Stimulated activated effector memory CD8-positive, alpha-beta T cell treated with anti-CD3 and anti-CD28 coated beads, Interleukin-12 subunit alpha, Interleukin-12 subunit beta, amount 100 ng/mL, for 72 hours (primary cell): ENCODE results near the gene CYP2J2.
"Not testable (repeated sequence)": the region's sequence is repeated elsewhere in the genome, so short reads cannot be mapped to it uniquely, and the experiment has no call there.

Experiments
- ATAC-seq: fragments of 150-1000 bp; cut with Tn5 transposase; 2 replicates; pipeline ENCODE4 v1.10.0; 2021
- DNase-seq, 2 donors: peaks; one replicate each; pipeline ENCODE4 v3.0.0; 2021 to 2022; ENCODE audit warnings: low spot score in 2 of 2
- H3K27ac Mint-ChIP-seq: one replicate; pipeline ENCODE4 v1.8.0; 2022; ENCODE audit warnings: mild to moderate bottlenecking, mixed read lengths
- H3K36me3 Mint-ChIP-seq: one replicate; pipeline ENCODE4 v1.8.0; 2022; ENCODE audit warnings: mild to moderate bottlenecking, mixed read lengths
- H3K4me1 Mint-ChIP-seq: one replicate; pipeline ENCODE4 v1.8.0; 2022; ENCODE audit warnings: mixed read lengths
- H3K4me3 Mint-ChIP-seq: one replicate; pipeline ENCODE4 v1.8.0; 2022; ENCODE audit warnings: mild to moderate bottlenecking, mixed read lengths
- H3K9me3 Mint-ChIP-seq: one replicate; pipeline ENCODE4 v1.8.0; 2022; ENCODE audit warnings: mixed read lengths

The CYP2J2 gene, protein sequence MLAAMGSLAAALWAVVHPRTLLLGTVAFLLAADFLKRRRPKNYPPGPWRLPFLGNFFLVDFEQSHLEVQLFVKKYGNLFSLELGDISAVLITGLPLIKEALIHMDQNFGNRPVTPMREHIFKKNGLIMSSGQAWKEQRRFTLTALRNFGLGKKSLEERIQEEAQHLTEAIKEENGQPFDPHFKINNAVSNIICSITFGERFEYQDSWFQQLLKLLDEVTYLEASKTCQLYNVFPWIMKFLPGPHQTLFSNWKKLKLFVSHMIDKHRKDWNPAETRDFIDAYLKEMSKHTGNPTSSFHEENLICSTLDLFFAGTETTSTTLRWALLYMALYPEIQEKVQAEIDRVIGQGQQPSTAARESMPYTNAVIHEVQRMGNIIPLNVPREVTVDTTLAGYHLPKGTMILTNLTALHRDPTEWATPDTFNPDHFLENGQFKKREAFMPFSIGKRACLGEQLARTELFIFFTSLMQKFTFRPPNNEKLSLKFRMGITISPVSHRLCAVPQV

DNA sequence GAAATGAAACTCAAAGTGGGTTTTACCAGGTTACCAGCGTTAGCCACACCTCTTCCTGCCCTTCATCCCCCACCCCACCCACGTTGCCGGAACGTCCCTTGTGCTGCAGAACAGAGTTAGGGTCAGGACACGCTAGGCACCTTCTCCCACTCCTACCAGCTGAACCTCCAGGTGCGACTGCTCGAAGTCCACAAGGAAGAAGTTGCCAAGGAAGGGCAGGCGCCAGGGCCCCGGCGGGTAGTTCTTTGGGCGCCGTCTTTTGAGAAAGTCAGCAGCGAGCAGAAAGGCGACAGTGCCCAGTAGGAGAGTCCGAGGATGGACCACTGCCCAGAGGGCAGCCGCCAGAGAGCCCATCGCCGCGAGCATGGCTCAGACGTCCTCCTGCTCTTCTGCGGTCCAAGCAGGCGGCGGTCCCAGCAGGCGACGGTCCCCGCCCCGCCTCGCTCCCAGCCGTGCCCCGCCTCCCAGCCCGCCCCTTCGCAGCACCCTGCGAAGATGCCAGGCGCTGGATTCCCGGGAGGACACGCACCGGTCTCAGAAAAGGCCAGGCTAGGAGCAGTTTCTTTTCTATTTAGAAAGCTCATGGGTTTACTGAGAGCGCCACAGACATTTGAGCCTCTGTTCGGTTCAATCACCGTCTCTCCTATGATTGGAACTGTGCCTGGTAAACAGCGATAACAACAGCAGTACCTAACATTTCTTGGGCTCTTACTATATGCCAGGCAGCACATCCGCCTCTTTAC is at the start of gene CYP2J2:
CYP2J2 (minus strand) TSS at position 393 of the 743 bp plus-strand sequence; CDS start at position 366, 27 bp downstream.
- no peak for DNase-seq
- no peaks in the 10 kb centered on the region for H3K36me3 Mint-ChIP-seq
- peak within 1 kb of the TSS; percentile 60 for H3K4me3 Mint-ChIP-seq
- H3K27ac Mint-ChIP-seq = no peak within 1 kb of the TSS
- H3K4me1 Mint-ChIP-seq = peaks cover 6% of the 10 kb centered on the region
- peaks cover 15% of the 10 kb centered on the region for H3K9me3 Mint-ChIP-seq
- peak; percentile 84 for ATAC-seq

DNA sequence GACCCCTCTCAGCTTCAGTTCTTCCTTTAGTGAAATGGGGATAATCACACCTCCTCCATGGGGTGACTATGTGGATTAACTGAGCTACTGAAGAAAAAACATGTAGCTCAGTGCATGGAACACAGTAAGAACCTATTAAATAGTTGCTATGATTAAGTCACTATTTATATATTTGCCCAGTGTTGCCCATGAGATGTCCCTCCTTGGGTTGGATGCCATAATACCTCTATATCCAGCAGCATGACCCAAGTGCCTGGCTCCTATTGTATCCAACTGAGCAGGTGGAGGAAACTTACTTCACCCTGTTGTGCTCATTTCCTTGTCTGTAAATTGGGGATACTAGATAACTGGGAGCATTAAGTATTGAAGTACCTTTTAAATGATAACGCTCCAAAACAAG is 47.1 kb upstream of the CYP2J2 start:
- Mint-ChIP-seq H3K4me1 (peaks cover 7% of the 10 kb centered on the region), H3K36me3 (no peaks in the 10 kb centered on the region), H3K4me3 (no peak overlapping the region), H3K27ac (no peak overlapping the region), H3K9me3 (no peaks in the 10 kb centered on the region)
- DNase-seq = no peak
- ATAC-seq = no peak

DNA sequence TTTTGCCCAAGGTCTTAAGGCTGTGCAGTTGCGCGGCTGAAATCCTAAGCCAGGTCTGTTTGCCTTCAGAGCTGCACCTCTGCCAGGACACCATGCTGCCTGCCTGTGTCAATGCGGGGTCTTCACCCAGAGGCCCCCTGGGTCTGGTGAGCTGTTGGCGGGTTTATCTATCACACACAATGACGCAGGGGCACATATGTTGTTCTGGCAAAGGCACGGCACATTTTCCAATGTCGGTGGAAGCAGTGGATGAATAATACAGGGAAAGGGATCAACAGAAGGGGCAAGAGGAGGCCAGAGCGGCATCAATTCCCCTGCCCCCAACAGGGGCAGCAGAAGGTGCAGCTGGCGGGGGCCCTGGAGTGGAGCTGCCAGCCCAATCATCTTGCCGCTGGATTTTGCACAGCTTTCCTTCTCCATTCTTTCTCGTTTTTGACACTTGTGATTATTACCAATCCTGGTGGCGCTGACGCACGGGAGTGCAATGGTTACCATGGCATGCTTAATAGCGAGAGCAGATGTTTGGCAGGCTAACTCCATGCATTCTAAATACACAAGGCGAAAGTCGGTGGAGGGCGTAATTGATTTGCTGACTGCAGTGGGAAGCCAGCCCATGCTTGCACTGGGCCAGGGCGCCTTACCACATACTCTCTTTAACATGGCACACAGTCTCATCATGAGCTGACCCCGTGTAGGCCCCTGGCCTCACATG is 45.8 kb upstream of the CYP2J2 start:
- H3K27ac Mint-ChIP-seq = no peak overlapping the region
- DNase-seq = no peak

DNA sequence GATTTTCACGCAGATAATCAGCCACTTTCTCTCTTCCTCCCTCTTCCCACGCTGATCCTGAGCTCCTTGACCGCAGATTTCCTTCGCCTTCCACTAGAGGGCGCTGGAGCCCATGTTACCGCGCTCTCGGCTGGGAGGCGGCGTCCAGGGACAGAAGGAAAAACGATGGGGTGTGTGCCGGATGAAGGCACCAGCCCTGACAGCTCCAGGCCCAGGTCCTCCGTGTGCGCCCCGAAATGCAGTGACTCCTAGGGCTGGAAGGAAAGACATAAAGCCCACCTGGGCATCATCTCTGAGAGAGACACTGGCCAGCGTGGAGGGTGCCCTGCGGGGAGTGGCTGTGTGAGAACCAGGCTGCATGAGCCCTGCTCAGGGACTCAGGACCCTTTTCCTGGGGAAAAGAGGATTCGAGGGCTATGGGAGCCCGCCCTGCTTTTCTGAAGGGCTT is 44.9 kb upstream of the CYP2J2 start:
- Mint-ChIP-seq H3K9me3 (no peaks in the 10 kb centered on the region), H3K27ac (no peak overlapping the region), H3K36me3 (no peaks in the 10 kb centered on the region), H3K4me1 (peaks cover 7% of the 10 kb centered on the region), H3K4me3 (no peak overlapping the region)
- ATAC-seq = peak; percentile 54
- peak; percentile 36 to 59 for DNase-seq

More for the DNA sequence above, 45.8 kb upstream of the CYP2J2 start:
- Mint-ChIP-seq H3K4me3 (no peak overlapping the region), H3K4me1 (peaks cover 7% of the 10 kb centered on the region), H3K36me3 (no peaks in the 10 kb centered on the region), H3K9me3 (no peaks in the 10 kb centered on the region)
- ATAC-seq = no peak

DNA sequence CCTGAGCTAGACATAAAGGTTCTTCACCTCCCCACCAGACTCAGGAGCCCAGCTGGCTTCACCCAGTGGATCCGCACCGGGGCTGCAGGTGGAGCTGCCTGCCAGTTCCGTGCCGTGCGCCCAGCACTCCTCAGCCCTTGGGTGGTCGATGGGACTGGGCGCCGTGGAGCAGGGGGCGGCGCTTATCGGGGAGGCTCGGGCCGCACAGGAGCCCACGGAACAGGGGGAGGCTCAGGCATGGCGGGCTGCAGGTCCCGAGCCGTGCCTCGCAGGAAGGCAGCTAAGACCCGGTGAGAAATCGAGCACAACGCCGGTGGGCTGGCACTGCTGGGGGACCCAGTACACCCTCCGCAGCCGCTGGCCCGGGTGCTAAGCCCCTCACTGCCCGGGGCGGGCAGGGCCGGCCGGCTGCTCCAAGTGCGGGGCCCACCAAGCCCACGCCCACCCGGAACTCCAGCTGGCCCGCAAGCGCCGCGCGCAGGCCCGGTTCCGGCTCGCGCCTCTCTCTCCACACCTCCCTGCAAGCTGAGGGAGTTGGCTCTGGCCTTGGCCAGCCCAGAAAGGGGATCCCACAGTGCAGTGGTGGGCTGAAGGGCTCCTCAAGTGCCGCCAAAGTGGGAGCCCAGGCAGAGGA is 43.1 kb upstream of the CYP2J2 start:
- H3K36me3 Mint-ChIP-seq, H3K4me3 Mint-ChIP-seq, H3K27ac Mint-ChIP-seq, H3K4me1 Mint-ChIP-seq, H3K9me3 Mint-ChIP-seq, DNase-seq, ATAC-seq: not testable (repeated sequence)

DNA sequence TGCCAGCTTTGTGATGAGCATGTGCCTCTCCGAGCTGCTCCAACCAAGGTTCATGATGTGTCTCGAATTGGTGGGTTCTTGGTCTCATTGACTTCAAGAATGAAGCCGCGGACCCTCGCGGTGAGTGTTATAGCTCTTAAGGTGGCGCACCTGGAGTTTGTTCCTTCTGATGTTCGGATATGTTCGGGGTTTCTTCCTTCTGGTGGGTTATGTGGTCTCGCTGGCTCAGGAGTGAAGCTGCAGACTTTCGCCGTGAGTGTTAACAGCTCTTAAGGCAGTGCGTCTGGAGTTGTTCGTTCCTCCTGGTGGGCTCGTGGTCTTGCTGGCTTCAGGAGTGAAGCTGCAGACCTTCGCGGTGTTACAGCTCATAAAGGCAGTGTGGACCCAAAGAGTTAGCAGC is 42.2 kb upstream of the CYP2J2 start:
- H3K4me3 Mint-ChIP-seq, H3K4me1 Mint-ChIP-seq, H3K9me3 Mint-ChIP-seq, H3K36me3 Mint-ChIP-seq, ATAC-seq, H3K27ac Mint-ChIP-seq, DNase-seq: not testable (repeated sequence)

DNA sequence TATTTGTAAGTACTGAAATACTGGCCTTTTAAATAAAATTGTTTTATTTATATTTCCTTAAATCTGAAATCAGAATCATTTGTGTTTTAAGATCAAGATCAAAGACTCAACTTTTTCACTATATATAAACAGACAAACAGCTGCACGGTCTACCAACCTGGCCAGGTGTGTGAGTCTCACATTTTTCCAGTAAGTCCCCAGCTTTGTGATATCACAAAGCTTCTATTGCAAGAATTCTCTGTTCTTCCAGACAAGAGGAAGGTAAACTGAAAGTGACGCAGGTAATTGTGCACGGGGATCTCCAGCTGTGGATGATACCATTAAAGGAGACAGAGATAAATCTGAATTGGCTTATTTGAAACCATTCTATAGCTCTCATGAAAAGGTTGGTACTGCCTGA is 41.2 kb upstream of the CYP2J2 start:
- no peak for ATAC-seq
- Mint-ChIP-seq H3K9me3 (no peaks in the 10 kb centered on the region), H3K27ac (no peak overlapping the region), H3K4me1 (peaks cover 7% of the 10 kb centered on the region), H3K36me3 (no peaks in the 10 kb centered on the region), H3K4me3 (no peak overlapping the region)
- DNase-seq = no peak

DNA sequence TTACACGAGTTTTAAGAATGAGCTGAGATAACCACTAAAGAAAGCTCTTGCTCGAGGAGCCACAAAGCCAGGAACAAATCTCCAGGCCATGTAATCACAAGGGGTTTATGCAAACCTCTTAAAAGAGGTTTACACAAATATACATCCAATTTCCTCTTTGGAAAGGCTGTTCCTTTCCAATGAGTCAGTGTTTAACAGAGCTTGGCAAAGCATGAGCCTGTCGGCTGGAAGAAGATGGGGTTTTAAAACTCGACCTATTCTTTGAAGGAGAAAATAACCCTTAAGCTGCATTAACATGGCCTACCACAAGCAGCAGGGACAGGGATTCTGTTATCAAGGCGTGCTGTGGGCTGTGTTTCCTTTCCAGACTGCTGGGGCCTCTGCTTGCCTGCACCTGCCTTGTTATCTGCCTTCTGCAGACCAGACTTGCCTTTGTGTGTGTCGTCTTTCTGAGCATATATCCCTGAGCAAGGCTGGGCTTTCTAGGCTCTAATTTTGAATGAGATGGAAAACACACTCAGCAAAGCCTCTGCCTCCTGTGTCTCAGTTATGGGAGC is 40.6 kb upstream of the CYP2J2 start:
- Mint-ChIP-seq H3K4me1 (peaks cover 7% of the 10 kb centered on the region), H3K27ac (no peak overlapping the region), H3K4me3 (no peak overlapping the region), H3K9me3 (no peaks in the 10 kb centered on the region), H3K36me3 (no peaks in the 10 kb centered on the region)
- DNase-seq (no peak), ATAC-seq (no peak)

DNA sequence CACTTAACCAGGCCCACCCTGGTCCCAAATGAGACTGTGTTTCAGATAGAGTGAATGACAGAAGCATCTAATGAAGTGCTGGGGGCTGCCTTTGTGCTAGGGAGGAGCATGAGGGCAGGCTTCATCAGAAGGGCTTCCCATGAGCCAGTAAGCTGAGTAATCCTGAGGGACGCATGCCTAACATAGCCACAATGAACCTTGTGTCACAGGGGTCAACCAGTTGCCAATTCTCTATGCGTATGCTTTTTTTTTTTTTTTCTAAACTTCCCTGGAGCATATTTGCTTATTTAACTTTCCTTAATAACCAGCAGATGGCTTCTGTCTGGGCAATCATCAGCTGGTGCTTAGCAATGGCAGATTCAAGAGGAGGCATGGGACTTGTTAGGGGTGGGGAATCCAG is 25.5 kb upstream of the CYP2J2 start:
- Mint-ChIP-seq H3K36me3 (no peaks in the 10 kb centered on the region), H3K4me3 (no peak overlapping the region), H3K9me3 (no peaks in the 10 kb centered on the region), H3K27ac (no peak overlapping the region), H3K4me1 (no peaks in the 10 kb centered on the region)
- DNase-seq = no peak
- no peak for ATAC-seq

DNA sequence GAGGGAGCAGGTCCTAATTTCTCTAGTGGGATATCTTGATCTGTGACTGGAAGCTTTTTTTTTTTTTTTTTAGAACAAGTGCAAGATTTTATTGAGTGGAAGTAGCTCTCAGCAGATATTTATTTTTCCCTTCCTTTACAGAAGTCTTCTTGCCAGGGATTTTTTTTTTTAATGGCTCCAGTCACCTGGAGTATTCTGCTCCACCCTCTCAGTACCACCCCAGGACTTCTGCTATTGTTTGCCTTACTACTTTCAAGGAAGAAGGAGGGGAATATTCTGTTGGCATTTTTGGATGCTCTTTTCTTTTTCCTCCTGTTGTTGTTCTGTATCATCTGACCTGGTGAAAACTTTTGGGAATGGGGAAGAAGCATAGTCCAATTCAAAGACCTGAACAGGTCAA is 23.1 kb upstream of the CYP2J2 start:
- H3K36me3 Mint-ChIP-seq = no peaks in the 10 kb centered on the region
- DNase-seq (no peak), ATAC-seq (no peak)
- no peaks in the 10 kb centered on the region for H3K4me1 Mint-ChIP-seq
- no peak overlapping the region for H3K27ac Mint-ChIP-seq
- no peak overlapping the region for H3K4me3 Mint-ChIP-seq
- H3K9me3 Mint-ChIP-seq = no peaks in the 10 kb centered on the region

DNA sequence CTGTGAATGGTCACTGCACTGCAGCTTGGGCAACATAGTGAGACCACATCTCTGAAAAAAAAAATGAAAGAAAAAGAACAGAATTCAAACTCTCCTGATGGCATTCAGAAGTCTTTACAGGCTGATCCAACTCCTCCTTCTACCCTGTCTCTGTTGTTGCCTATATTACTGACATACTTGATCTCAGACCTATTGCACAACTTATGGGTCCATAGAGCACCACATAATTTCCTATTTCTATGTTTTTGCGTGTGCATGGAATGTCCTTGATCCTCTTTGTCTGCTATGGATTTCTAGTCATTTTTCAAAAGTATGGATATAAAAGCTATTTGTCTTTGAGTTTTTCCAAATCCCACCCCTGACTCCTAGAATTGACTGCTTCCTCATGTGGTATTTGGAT is 22.4 kb upstream of the CYP2J2 start:
- ATAC-seq (no peak), DNase-seq (no peak)
- H3K36me3 Mint-ChIP-seq = no peaks in the 10 kb centered on the region
- no peaks in the 10 kb centered on the region for H3K4me1 Mint-ChIP-seq
- no peaks in the 10 kb centered on the region for H3K9me3 Mint-ChIP-seq
- H3K27ac Mint-ChIP-seq = no peak overlapping the region
- H3K4me3 Mint-ChIP-seq = no peak overlapping the region

DNA sequence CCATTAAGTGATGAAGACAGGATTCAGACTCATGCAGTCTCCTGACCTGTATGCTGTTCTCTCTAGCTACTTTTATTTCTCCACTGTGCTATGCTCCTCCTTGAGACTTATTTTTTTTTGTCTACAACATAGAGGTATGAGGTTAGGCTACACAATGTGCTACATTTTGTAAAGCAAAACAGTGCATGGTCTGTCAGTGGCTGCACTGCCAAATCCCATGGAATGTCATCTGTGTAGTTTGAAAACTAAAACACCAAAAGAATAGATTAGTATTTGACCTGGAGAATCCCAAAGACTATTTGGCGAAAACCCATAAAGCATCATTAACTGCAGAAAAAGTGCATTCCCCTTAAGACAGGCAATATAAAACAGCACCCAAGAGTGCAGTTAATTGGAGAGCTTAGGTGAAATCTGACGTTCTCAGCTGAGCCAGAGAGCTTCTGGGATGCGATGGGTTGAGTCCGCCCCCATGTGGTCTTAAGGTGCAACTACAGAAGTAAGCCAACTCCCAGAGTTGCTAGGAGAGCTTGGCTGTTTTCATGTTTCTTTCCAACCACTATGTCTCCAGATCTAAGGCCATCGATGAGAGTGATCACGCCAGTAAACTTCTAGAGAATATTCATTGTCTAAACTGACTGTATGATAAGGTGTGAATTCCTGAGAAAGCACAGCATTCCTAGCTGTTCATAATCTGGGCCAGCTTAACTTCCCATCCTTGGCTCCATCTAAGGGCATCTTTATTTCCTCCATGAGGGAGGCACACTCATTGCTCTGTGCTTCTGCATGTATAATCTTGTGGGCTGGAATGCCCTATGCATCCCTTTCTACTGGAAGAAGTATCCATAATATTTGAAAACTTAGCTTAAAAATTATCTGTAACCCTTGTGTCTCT is 20.7 kb upstream of the CYP2J2 start:
- Mint-ChIP-seq H3K9me3 (no peaks in the 10 kb centered on the region), H3K36me3 (no peaks in the 10 kb centered on the region), H3K4me1 (no peaks in the 10 kb centered on the region), H3K4me3 (no peak overlapping the region), H3K27ac (no peak overlapping the region)
- peak in 1 of 2 donors; percentile 57 for DNase-seq
- peak; percentile 81 for ATAC-seq

DNA sequence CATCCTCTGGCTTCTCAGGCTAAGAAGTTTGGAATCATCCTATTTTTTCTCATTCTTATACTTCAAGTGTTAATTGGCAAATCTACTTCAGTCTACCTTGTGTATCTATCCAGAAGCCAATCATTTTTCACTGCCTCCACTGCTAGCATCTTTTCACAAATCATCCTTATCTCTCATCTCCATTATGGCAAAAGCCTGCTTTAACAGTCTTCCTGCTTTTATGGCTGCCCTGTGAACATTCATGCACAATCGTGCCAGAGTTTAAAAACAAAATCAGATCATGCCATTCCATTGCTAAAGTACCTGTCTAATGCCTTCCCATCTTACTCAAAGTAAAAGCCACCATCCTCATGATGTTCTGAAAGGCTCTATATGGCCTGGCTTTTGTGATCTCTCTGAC is 19.2 kb upstream of the CYP2J2 start:
- no peak overlapping the region for H3K4me3 Mint-ChIP-seq
- H3K4me1 Mint-ChIP-seq = no peaks in the 10 kb centered on the region
- ATAC-seq = no peak
- no peak for DNase-seq
- H3K27ac Mint-ChIP-seq = no peak overlapping the region
- H3K9me3 Mint-ChIP-seq = no peaks in the 10 kb centered on the region
- no peaks in the 10 kb centered on the region for H3K36me3 Mint-ChIP-seq

DNA sequence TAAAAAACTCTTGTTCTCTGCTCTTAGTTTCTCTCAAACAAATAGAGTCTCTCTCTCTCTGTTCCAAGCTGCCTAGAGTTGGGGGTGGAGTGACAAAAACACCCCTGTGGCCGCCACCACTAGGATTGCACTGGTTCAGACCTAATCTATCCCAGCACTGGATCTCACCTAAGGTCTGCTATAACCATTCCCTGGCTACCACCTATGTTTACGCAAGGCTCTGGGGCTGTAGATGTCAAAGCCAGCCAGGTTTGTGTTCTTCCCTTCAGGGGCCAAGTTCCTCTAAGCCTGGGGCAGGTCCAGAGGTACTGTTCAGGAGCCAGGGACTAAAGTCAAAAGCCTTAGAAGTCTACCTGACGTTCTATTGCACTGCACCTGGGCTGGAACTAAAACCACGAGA is 12.8 kb upstream of the CYP2J2 start:
- Mint-ChIP-seq H3K4me3 (no peak overlapping the region), H3K36me3 (no peaks in the 10 kb centered on the region), H3K4me1 (no peaks in the 10 kb centered on the region), H3K9me3 (peaks cover 7% of the 10 kb centered on the region), H3K27ac (no peak overlapping the region)
- DNase-seq (no peak), ATAC-seq (no peak)
